ENCODE measurements around the gene NR3C2. TPM values are rescaled to one million over a fixed set of nuclear protein-coding genes. Genes with fewer than 3 reads are reported as not detected.

NR3C2 gene
- total RNA-seq, 1 experiment from 2014 or later, result 2.7 TPM

- no TSS peak for BruUV-seq (replicated peaks)
- ChIA-PET POLR2A (no interaction called here), RAD21 (ENCODE audit: low non-redundant PET in 1 of 2, low total read pairs in 2 of 2, uncharacterized antibody in 2 of 2, unreplicated experiment in 2 of 2) (no interaction called here), CTCF (no interaction called here)
- TF ChIP-seq ATF3 (IDR thresholded peaks at IDR 0.05), result no peak
- no peak for TF ChIP-seq ELF1 (IDR thresholded peaks at IDR 0.05; ENCODE audit: borderline replicate concordance, low read depth)
- TF ChIP-seq ZNF274 (IDR thresholded peaks at IDR 0.05; ENCODE audit: low read depth, low read length), result no peak
- Histone ChIP-seq H3K4me2 (ENCODE audit: low read length) (no peak overlapping the region), H3K4me3 (replicated peaks in 1 of 2; ENCODE audit: low read depth in 1 of 2, low read length in 2 of 2) (no peak overlapping the region), H2AFZ (ENCODE audit: low read depth, low read length, poor library complexity, severe bottlenecking) (no peak overlapping the region), H3K36me3 (ENCODE audit: control insufficient read depth in 1 of 2, insufficient read depth in 2 of 2, low read length in 2 of 2) (no peaks in the 10 kb centered on the region; a peak in 1 of 4 replicates), H3K27ac (ENCODE audit: low read depth, low read length) (no peak overlapping the region), H3K9me3 (ENCODE audit: control insufficient read depth in 1 of 2, insufficient read depth in 1 of 2, low read depth in 1 of 2, low read length in 2 of 2) (0 out of 4 replicates have a peak, but pooled peaks cover 0 to 4% of the 10 kb centered on the region in 2 experiments), H3K79me2 (ENCODE audit: insufficient read depth, low read length) (no peaks in the 10 kb centered on the region), H3K4me1 (ENCODE audit: control insufficient read depth in 1 of 2, insufficient read depth in 2 of 2, low read length in 2 of 2) (no peaks in the 10 kb centered on the region), H3K9ac (ENCODE audit: low read length) (no peak overlapping the region), H4K20me1 (ENCODE audit: insufficient read depth) (no peaks in the 10 kb centered on the region), H3K27me3 (ENCODE audit: insufficient read depth, low read length) (no peaks in the 10 kb centered on the region), H3K9me2 (ENCODE audit: insufficient read depth) (no peaks in the 10 kb centered on the region)
- DNase-seq (ENCODE audit: low read depth, low spot score) (no peak), ATAC-seq (no peak)
- intact Hi-C loops (cut with micrococcal nuclease), result no loop called here
These were observed 364.2 kb downstream of the NR3C2 start for GRCh38 chr4:148078061-148078460.

GRCh38 chr4:148077581-148077980 lies 364.6 kb downstream of the NR3C2 start:
- Histone ChIP-seq H3K4me1 (ENCODE audit: control insufficient read depth in 1 of 2, insufficient read depth in 2 of 2, low read length in 2 of 2) (no peaks in the 10 kb centered on the region), H3K27me3 (ENCODE audit: insufficient read depth, low read length) (no peaks in the 10 kb centered on the region), H3K9me3 (ENCODE audit: control insufficient read depth in 1 of 2, insufficient read depth in 1 of 2, low read depth in 1 of 2, low read length in 2 of 2) (0 out of 4 replicates have a peak, but pooled peaks cover 0 to 4% of the 10 kb centered on the region in 2 experiments), H3K79me2 (ENCODE audit: insufficient read depth, low read length) (no peaks in the 10 kb centered on the region), H3K27ac (ENCODE audit: low read depth, low read length) (no peak overlapping the region), H4K20me1 (ENCODE audit: insufficient read depth) (no peaks in the 10 kb centered on the region), H3K9ac (ENCODE audit: low read length) (no peak overlapping the region), H3K4me3 (replicated peaks in 1 of 2; ENCODE audit: low read depth in 1 of 2, low read length in 2 of 2) (no peak overlapping the region), H3K4me2 (ENCODE audit: low read length) (no peak overlapping the region), H3K9me2 (ENCODE audit: insufficient read depth) (no peaks in the 10 kb centered on the region), H3K36me3 (ENCODE audit: control insufficient read depth in 1 of 2, insufficient read depth in 2 of 2, low read length in 2 of 2) (no peaks in the 10 kb centered on the region; a peak in 1 of 4 replicates), H2AFZ (ENCODE audit: low read depth, low read length, poor library complexity, severe bottlenecking) (no peak overlapping the region)
- intact Hi-C loops (cut with micrococcal nuclease), result no loop called here
- no peak for ATAC-seq
- POLR2A ChIA-PET, result no interaction called here
- BruUV-seq (replicated peaks), result no TSS peak
- DNase-seq (ENCODE audit: low read depth, low spot score), result no peak
- RAD21 ChIA-PET (ENCODE audit: low non-redundant PET in 1 of 2, low total read pairs in 2 of 2, uncharacterized antibody in 2 of 2, unreplicated experiment in 2 of 2), result no interaction called here
- TF ChIP-seq SRF (IDR thresholded peaks at IDR 0.05; ENCODE audit: low read depth), result no peak
- no peak for TF ChIP-seq CEBPB (IDR thresholded peaks at IDR 0.05; ENCODE audit: low read depth)
- TF ChIP-seq CTCF (IDR thresholded peaks at IDR 0.05 in 2 of 3, conservative IDR thresholded peaks at IDR 0.05 in 1 of 3; ENCODE audit: borderline replicate concordance in 1 of 3, insufficient read depth in 1 of 3, low read depth in 2 of 3, low read length in 2 of 3), result no peak
- TF ChIP-seq POLR2A (IDR thresholded peaks at IDR 0.05; ENCODE audit: borderline replicate concordance, extremely low read depth, insufficient read depth, insufficient read length), result no peak
- no peak for TF ChIP-seq JUND (IDR thresholded peaks at IDR 0.05)
- CTCF ChIA-PET, result no interaction called here
